ENCODE results near the gene SOX10. TPM values are rescaled to one million over a fixed set of nuclear protein-coding genes. Genes with fewer than 3 reads are reported as not detected.

Gene SOX10
- total RNA-seq, 2 experiments from 2014 or later: not detected

GRCh38 chr22:37990862-37991261, 6.5 kb upstream of the SOX10 start:
- no peak for DNase-seq
- no peaks in the 10 kb centered on the region for H3K9me3 Mint-ChIP-seq
- no peaks in the 10 kb centered on the region for H3K27me3 Mint-ChIP-seq (ENCODE audit: low read depth)
- CTCF ChIA-PET: no interaction called here
- H3K27ac Mint-ChIP-seq: no peak overlapping the region
- H3K4me3 Mint-ChIP-seq: no peak overlapping the region
- H3K36me3 Mint-ChIP-seq (ENCODE audit: low read depth): peaks cover 2% of the 10 kb centered on the region
- H3K4me1 Mint-ChIP-seq (ENCODE audit: low read depth): no peaks in the 10 kb centered on the region
- intact Hi-C loops (cut with micrococcal nuclease): no loop called here

DNA sequence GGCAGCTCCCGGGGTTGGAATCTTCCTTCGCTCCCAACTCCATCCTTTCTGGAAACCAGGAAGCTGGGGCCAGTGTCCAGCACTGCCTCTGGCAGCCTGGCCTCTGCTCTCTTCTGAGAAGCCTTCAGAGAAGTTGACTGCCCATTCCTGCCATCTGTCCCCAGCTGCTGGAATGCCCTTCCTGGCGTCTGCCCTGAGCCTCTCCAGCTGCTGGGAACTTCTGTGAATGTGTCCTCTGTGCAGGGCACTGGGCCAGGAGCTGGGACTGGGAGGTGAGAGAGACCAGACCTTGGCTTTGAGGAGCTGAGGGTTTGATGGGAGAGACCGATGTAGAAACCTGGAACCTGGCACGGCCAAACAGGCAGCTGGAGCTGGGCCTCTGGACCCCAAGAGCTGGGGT, 5.9 kb upstream of the SOX10 start:
- H3K36me3 Mint-ChIP-seq (ENCODE audit: low read depth): peaks cover 2% of the 10 kb centered on the region
- intact Hi-C loops (cut with micrococcal nuclease): no loop called here
- H3K4me3 Mint-ChIP-seq: no peak overlapping the region
- H3K27me3 Mint-ChIP-seq (ENCODE audit: low read depth): no peaks in the 10 kb centered on the region
- no peak overlapping the region for H3K27ac Mint-ChIP-seq
- CTCF ChIA-PET: interaction anchor here (0.6 kb wide), 1 partner anchor 396 kb away, joined by 5 read pairs; no protein-coding TSS in a partner anchor
- no peaks in the 10 kb centered on the region for H3K9me3 Mint-ChIP-seq
- H3K4me1 Mint-ChIP-seq (ENCODE audit: low read depth): no peaks in the 10 kb centered on the region
- DNase-seq: no peak

DNA sequence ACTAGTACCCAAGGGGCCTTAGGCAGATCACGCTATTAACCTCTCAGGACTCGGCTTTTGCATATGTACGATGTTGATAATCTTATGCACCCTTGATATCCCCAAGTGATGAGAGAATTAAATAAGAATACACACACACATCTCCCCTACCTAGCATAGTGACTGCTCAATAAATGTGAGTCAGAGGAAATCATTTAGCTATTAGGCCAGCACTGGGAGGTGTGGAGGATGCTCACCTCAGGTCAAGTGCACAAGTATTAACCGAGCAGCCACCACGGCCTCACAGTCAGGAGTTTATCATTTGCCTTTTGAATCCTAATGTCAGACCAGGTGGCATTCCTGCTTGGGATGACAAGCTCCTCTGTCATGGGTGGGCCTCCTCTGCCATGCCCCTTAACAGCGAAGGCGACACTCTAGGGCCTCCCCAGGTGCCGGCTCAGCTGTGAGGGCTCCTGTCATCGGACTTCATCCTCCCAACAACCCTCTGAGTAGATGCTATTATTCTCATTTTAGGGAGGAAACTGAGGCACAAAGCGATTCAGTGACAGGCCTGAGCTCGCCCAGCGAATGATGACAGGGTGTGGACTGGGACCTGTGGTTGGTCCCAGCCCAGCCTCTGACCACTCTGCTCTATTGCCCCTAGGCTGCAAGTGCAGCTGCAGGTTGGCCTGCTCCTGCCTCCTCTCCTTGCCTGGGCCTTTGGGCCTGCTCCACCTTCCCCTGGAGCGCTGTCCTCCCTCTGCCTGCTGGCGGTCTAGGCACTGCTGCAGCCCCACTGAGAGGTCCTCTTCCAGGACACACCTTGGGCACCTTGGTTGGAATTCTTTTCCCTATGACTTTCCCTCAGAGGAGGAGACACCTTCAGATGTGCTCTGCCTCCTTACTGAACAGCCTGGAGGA, 5.0 kb upstream of the SOX10 start:
- CTCF ChIA-PET: no interaction called here
- H3K4me3 Mint-ChIP-seq: no peak overlapping the region
- no peak for DNase-seq
- H3K9me3 Mint-ChIP-seq: no peaks in the 10 kb centered on the region
- H3K27ac Mint-ChIP-seq: no peak overlapping the region
- H3K27me3 Mint-ChIP-seq (ENCODE audit: low read depth): no peaks in the 10 kb centered on the region
- peaks cover 2% of the 10 kb centered on the region for H3K36me3 Mint-ChIP-seq (ENCODE audit: low read depth)
- intact Hi-C loops (cut with micrococcal nuclease): no loop called here
- H3K4me1 Mint-ChIP-seq (ENCODE audit: low read depth): no peaks in the 10 kb centered on the region

- intact Hi-C loops (cut with micrococcal nuclease): no loop called here
- Mint-ChIP-seq H3K36me3 (ENCODE audit: low read depth) (peaks cover 2% of the 10 kb centered on the region), H3K27ac (no peak overlapping the region), H3K4me1 (ENCODE audit: low read depth) (no peaks in the 10 kb centered on the region), H3K4me3 (no peak overlapping the region), H3K27me3 (ENCODE audit: low read depth) (no peaks in the 10 kb centered on the region), H3K9me3 (no peaks in the 10 kb centered on the region)
- CTCF ChIA-PET: no interaction called here
- no peak for DNase-seq
These were observed 2.0 kb upstream of the SOX10 start for GRCh38 chr22:37986371-37986770.

DNA sequence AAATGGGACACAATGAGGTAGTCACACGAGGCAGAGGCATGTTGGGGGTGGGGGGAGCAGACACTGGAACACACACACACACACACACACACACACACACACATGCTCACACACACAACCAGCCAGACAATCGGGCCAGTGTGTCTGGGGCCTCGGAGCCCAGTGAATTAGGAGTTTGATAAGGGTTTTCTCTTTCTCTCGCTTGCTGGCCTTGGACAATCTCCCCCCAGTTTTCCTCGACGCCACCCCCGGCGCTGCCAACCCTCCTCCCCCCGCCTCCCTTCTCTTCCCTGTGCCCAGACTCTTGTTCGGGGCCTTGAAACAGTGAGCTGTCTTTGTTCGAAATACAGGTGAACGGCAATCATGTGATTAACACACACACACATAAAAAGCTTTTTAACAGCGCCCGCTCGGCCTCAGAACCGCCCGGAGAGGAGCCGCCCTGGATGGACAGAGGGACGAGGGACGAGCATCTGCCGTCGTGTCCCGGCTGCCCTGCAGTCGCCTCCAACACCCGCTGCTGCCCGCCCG, 1.5 kb upstream of the SOX10 start:
- DNase-seq: no peak
- no peak overlapping the region for H3K27ac Mint-ChIP-seq
- no peaks in the 10 kb centered on the region for H3K9me3 Mint-ChIP-seq
- no peaks in the 10 kb centered on the region for H3K27me3 Mint-ChIP-seq (ENCODE audit: low read depth)
- intact Hi-C loops (cut with micrococcal nuclease): no loop called here
- no peaks in the 10 kb centered on the region for H3K4me1 Mint-ChIP-seq (ENCODE audit: low read depth)
- H3K36me3 Mint-ChIP-seq (ENCODE audit: low read depth): peaks cover 2% of the 10 kb centered on the region
- no peak overlapping the region for H3K4me3 Mint-ChIP-seq
- CTCF ChIA-PET: no interaction called here

DNA sequence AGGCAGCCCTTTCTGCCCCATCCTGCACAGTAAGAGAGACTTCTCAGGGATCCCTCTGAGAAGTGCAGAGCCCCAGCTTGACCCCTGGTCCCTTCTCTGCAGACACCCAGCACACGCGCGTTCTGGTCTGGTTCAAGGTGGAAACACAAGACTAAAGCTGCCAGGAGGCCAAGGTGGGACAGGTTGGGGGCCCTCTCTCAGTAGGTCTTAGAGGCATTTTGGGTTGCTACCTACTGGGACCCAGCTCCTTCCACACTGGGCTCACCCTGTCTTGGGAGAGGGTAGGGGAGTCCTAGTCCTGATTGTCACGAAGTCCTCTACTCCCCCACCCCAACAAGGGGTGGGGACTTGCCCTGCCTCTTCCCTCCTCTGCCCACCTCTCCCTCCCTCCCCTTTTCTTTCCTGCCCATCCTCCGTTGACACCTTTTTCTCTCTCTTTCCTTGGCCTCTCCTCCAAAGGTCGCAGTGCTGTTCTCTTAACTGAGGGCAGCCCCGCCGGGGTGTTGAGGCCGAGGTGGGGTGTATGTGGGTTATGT, 763 bp upstream of the SOX10 start:
- Mint-ChIP-seq H3K27me3 (ENCODE audit: low read depth) (no peaks in the 10 kb centered on the region), H3K9me3 (no peaks in the 10 kb centered on the region), H3K4me3 (no peak overlapping the region), H3K36me3 (ENCODE audit: low read depth) (peaks cover 2% of the 10 kb centered on the region), H3K4me1 (ENCODE audit: low read depth) (no peaks in the 10 kb centered on the region), H3K27ac (no peak overlapping the region)
- no peak for DNase-seq
- CTCF ChIA-PET: interaction anchor here (0.6 kb wide), 1 partner anchor 20 kb away, joined by 4 read pairs; no protein-coding TSS in a partner anchor
- intact Hi-C loops (cut with micrococcal nuclease): no loop called here

DNA sequence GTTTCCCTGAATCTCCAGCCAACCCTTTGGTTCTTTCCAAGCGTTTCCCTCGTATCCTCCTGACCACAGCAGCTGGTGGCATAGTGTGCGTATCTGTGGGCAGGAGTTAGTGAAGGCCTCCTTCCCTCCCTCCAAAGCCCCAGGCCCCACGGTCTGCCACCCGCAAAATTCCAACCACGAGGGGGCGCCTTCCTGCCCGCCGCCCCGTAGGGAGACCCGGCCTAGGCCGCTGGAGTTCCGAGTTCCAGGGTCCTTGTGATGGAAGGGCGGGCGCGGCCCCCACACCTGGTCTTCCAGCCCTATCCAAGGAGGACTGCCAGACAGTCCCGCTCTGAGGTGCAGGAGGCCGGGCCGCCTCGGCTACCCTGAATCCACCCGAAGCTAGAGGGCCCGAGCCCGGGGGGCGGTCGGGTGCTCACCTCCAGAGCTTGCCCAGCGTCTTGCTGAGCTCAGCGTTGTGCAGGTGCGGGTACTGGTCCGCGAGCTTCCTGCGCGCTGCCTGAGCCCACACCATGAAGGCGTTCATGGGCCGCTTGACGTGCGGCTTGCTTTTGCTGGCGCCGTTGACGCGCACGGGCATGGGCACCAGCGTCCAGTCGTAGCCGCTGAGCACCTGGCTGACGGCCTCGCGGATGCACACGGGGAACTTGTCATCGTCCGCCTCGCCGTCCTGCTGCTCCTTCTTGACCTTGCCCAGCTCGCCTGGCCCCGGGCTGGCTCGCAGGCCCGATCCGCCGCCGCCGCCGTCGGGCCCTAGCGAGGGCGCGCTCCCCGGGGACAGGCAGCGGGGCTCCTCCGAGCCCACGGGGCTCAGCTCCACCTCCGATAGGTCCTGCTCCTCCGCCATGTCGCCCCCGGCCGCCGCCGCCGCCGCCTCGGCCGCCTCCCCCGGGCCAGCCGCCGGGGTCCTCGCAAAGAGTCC, 1.2 kb downstream of the SOX10 start:
- intact Hi-C loops (cut with micrococcal nuclease): no loop called here
- H3K27ac Mint-ChIP-seq: no peak overlapping the region
- no peaks in the 10 kb centered on the region for H3K4me1 Mint-ChIP-seq (ENCODE audit: low read depth)
- H3K36me3 Mint-ChIP-seq (ENCODE audit: low read depth): peaks cover 2% of the 10 kb centered on the region
- DNase-seq: no peak
- no peak overlapping the region for H3K4me3 Mint-ChIP-seq
- no peaks in the 10 kb centered on the region for H3K9me3 Mint-ChIP-seq
- H3K27me3 Mint-ChIP-seq (ENCODE audit: low read depth): no peaks in the 10 kb centered on the region
- CTCF ChIA-PET: interaction anchor here (1.1 kb wide), 1 partner anchor 13 kb away, joined by 3 read pairs; no protein-coding TSS in a partner anchor

DNA sequence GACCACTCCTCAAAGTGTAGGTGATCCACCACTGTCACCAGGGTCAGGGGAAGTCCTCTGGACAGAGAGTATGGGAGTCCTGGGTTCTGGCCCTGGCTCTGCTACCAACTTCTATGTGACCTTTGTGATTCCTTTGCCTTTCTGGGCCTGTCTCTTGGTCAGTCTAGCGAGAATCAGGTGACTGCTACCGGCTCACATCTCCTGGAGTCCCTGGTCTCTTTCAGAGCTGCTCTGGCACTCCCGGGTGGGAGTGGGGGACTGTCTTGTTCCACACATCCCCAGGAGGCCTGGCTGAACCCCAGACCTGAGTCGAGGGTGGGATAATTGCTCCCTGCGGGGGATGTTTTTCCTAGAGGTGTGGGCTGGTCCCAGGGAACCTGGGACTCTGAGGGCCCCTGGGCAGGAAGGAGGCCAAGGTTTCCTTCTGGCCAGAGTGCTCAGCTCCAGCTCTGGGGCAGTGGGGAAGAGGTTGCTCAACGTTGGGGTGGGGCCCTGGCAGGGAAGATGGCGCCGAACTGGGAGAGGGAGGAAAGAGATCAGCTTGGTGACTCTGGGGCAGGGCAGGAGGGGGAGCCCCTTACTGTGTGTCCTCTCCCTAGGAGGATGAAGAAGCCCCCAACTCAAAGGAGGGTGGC, 2.1 kb downstream of the SOX10 start:
- DNase-seq: no peak
- Mint-ChIP-seq H3K36me3 (ENCODE audit: low read depth) (peaks cover 2% of the 10 kb centered on the region), H3K4me1 (ENCODE audit: low read depth) (no peaks in the 10 kb centered on the region), H3K27ac (no peak overlapping the region), H3K27me3 (ENCODE audit: low read depth) (no peaks in the 10 kb centered on the region), H3K9me3 (no peaks in the 10 kb centered on the region), H3K4me3 (no peak overlapping the region)
- CTCF ChIA-PET: no interaction called here
- intact Hi-C loops (cut with micrococcal nuclease): no loop called here

DNA sequence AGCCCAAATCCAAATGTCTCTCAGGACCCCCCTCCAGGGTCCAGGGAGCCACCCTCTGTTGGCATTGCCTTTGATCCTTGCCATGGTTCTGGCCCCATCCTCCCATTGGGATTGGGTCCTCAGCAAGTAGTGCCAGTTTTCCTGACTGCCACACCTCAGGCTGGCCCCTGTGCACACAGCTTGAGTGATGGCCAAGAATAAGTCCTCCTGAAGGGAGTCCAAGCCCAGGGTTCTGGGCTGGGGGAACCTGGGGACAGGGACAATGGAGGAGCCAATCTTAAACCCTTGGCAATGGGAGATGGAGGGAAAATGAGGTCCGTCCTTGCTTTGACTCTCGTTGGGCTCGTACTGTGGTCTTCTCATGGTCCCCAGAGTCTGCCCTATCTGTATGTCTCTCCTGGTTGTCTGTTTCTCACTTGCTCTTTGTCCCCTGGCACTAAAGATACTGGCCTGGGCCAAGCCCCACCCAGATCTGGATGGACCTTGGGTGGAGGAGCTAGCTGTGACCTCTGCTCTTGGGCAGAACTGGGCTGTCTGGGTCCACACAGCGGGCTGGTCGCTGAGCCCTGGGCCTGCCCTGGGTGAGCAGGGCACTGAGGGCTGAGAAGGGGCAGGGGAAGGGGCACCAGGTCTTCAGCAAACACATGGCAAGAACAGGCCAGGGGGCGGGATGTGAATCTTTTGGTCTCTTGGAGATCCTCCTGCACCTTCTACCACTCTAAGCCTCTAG, 2.9 kb downstream of the SOX10 start:
- no peak overlapping the region for H3K4me3 Mint-ChIP-seq
- intact Hi-C loops (cut with micrococcal nuclease): no loop called here
- H3K36me3 Mint-ChIP-seq (ENCODE audit: low read depth): peaks cover 2% of the 10 kb centered on the region
- H3K27me3 Mint-ChIP-seq (ENCODE audit: low read depth): no peaks in the 10 kb centered on the region
- CTCF ChIA-PET: no interaction called here
- H3K4me1 Mint-ChIP-seq (ENCODE audit: low read depth): no peaks in the 10 kb centered on the region
- H3K9me3 Mint-ChIP-seq: no peaks in the 10 kb centered on the region
- no peak for DNase-seq
- H3K27ac Mint-ChIP-seq: no peak overlapping the region

DNA sequence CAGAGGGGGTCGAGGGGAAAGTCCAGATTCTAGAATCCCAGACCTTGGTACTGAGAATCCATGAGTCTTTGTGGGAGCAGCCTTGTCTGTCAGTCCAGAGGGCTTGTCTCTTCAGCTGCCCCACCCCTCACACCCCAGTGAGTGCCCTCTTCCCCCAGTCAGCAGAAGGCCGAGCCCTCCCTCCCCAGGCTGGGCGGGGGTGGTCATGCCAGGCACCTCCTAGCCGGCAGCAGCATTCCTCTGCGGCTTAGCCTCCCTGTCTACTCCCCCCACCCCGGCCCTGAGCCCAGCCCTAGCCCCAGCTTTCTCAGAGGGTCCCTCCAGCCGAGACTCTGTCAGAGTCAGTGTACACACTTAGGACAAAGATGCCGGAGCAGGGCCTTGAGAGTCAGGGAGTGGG, 4.6 kb downstream of the SOX10 start:
- no peaks in the 10 kb centered on the region for H3K27me3 Mint-ChIP-seq (ENCODE audit: low read depth)
- no peak overlapping the region for H3K4me3 Mint-ChIP-seq
- H3K4me1 Mint-ChIP-seq (ENCODE audit: low read depth): no peaks in the 10 kb centered on the region
- H3K36me3 Mint-ChIP-seq (ENCODE audit: low read depth): peaks cover 7% of the 10 kb centered on the region
- H3K9me3 Mint-ChIP-seq: no peaks in the 10 kb centered on the region
- intact Hi-C loops (cut with micrococcal nuclease): no loop called here
- no peak overlapping the region for H3K27ac Mint-ChIP-seq
- DNase-seq: no peak
- CTCF ChIA-PET: no interaction called here

DNA sequence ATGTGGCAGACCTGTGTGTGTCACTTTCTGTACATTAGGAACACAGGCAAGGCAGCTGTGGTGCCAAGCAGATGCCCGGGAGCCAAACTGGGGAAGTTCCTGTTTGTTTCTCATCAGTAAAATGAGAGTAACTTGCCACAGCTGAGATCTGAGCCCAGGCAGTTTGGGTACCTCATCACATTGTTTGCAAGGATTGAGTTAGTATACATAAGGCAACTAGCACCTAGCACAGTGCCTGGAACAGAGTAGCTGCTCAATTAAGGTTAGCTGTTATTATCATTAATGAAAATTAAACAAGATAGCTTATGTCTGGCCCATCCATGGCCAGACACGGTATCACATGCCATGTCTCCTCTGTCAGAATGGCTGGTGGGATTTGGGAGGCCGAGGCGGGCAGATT, 7.8 kb downstream of the SOX10 start:
- Mint-ChIP-seq H3K36me3 (ENCODE audit: low read depth) (peaks cover 5% of the 10 kb centered on the region), H3K9me3 (no peaks in the 10 kb centered on the region), H3K4me1 (ENCODE audit: low read depth) (no peaks in the 10 kb centered on the region), H3K27ac (peak overlapping the region; percentile 15), H3K4me3 (no peak overlapping the region), H3K27me3 (ENCODE audit: low read depth) (no peaks in the 10 kb centered on the region)
- no peak for DNase-seq
- CTCF ChIA-PET: interaction anchor here (0.6 to 1.3 kb wide), 2 partner anchors 159 to 642 kb away, joined by 3 read pairs; no protein-coding TSS in a partner anchor
- intact Hi-C loops (cut with micrococcal nuclease): no loop called here

Data from activated naive CD4-positive, alpha-beta T cell treated with anti-CD3 and anti-CD28 coated beads for 36 hours (primary cell).